Lower lobe of right lung (tissue), 2 donors: Measurements from ENCODE around the gene TOMM6. TPM values are rescaled to one million over a fixed set of nuclear protein-coding genes. Genes with fewer than 3 reads are reported as not detected.
A peak's percentile ranks its signal among the peaks of the same experiment; 100 is the strongest.

Source experiments
- ATAC-seq, 2 donors: fragments of 200-7000 bp; cut with Tn5 transposase; one replicate each; pipeline ENCODE4 v1.9.1; 2020 to 2022; ENCODE audit warnings: mild to moderate bottlenecking in 2 of 2, moderate library complexity in 2 of 2
- DNase-seq: peaks from one replicate; pipeline ENCODE4 v3.0.0-alpha.2; 2020
- H3K27ac ChIP-seq: fragments of 200-600 bp; one replicate; pipeline ENCODE4 v1.8.0; 2022
- H3K27me3 ChIP-seq: fragments of 200-600 bp; one replicate; pipeline ENCODE4 v1.8.0; 2022; ENCODE audit warnings: low read depth
- H3K36me3 ChIP-seq: fragments of 200-600 bp; one replicate; pipeline ENCODE4 v1.8.0; 2022; ENCODE audit warnings: mild to moderate bottlenecking
- H3K4me1 ChIP-seq: fragments of 200-600 bp; one replicate; pipeline ENCODE4 v1.8.0; 2022
- H3K4me3 ChIP-seq: fragments of 200-600 bp; one replicate; pipeline ENCODE4 v1.8.0; 2022; ENCODE audit warnings: mild to moderate bottlenecking
- H3K9me3 ChIP-seq: fragments of 200-600 bp; one replicate; pipeline ENCODE4 v1.8.0; 2022
- intact Hi-C: fragments of 100-400 bp; cut with DNase I; formaldehyde crosslinking; loops from one replicate; pipeline ENCODE4 v1.11.0; 2022
- total RNA-seq: library from RNA; stranded (reverse); fragmentation: NEBNext Ultra II Directional; extraction: Animal tissue kit (Norgen Biotek cat#: 25700); gene quantifications from one replicate; pipeline ENCODE4 v1.2.1, GENCODE V29; 2021
- TF ChIP-seq, protein P1 (sequence below): fragments of 200-600 bp; IDR thresholded peaks from one replicate; pipeline ENCODE4 v1.8.0; 2022; ENCODE audit warnings: antibody characterized with exemption, mild to moderate bottlenecking
- donor health status: DM: no; HTN: yes; CAD: no; lungs with severe emphysema.

The TOMM6 gene
- total RNA-seq, 1 donor from 2014 or later: 134 TPM

- Histone ChIP-seq H3K27me3 (no peaks in the 10 kb centered on the region), H3K9me3 (no peaks in the 10 kb centered on the region), H3K4me3 (no peak overlapping the region), H3K4me1 (peaks cover 17% of the 10 kb centered on the region), H3K27ac (no peak overlapping the region), H3K36me3 (peaks cover 70% of the 10 kb centered on the region)
- DNase-seq (no peak), ATAC-seq (no peak)
- TF ChIP-seq, protein P1, sequence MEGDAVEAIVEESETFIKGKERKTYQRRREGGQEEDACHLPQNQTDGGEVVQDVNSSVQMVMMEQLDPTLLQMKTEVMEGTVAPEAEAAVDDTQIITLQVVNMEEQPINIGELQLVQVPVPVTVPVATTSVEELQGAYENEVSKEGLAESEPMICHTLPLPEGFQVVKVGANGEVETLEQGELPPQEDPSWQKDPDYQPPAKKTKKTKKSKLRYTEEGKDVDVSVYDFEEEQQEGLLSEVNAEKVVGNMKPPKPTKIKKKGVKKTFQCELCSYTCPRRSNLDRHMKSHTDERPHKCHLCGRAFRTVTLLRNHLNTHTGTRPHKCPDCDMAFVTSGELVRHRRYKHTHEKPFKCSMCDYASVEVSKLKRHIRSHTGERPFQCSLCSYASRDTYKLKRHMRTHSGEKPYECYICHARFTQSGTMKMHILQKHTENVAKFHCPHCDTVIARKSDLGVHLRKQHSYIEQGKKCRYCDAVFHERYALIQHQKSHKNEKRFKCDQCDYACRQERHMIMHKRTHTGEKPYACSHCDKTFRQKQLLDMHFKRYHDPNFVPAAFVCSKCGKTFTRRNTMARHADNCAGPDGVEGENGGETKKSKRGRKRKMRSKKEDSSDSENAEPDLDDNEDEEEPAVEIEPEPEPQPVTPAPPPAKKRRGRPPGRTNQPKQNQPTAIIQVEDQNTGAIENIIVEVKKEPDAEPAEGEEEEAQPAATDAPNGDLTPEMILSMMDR: no peak
- intact Hi-C loops: no loop called here
These were observed 12.7 kb upstream of the TOMM6 start for GRCh38 chr6:41774841-41775240.

GRCh38 chr6:41775293-41775882 lies 12.1 kb upstream of the TOMM6 start:
- Histone ChIP-seq H3K4me3 (no peak overlapping the region), H3K4me1 (peaks cover 19% of the 10 kb centered on the region), H3K27ac (no peak overlapping the region), H3K36me3 (peaks cover 66% of the 10 kb centered on the region), H3K9me3 (no peaks in the 10 kb centered on the region), H3K27me3 (no peaks in the 10 kb centered on the region)
- intact Hi-C loops: no loop called here
- TF ChIP-seq, protein P1: no peak
- DNase-seq (no peak), ATAC-seq (no peak)

DNA sequence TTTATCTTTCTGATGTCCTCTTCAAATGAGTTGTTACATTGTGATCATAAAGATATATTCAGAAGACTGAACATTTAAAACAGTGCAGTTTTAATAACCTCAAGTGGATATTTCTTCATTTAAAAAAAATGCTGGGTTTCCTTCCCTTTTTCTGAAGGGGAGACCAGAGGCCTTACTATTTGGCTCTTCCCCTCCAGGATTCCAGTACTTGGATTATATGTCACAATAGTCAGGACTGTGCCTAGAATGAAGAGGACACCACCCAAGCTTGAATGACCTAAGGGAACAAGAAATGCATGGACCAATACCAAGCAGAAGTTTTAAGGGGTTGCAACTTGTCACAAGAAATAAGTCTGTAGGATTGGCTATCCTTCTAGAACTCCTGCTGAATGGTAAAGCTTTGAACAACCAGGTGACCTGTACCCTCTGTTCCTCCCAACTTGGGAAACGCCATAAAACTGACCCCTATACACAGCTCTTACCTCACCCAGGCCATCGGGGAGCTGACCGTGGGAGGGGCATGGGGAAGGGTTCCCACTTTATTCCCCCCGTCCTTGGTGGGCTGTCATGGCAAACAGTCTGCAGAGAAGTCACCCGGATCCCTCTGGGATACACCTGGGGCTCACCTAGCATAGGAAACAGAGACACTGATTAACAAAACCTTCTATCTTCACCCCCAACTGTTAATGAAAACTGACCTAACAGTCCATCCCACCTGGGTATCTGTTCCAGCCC lies 9.8 kb upstream of the TOMM6 start:
- H3K27me3 ChIP-seq: no peaks in the 10 kb centered on the region
- no peaks in the 10 kb centered on the region for H3K9me3 ChIP-seq
- intact Hi-C loops: no loop called here
- no peak overlapping the region for H3K4me3 ChIP-seq
- TF ChIP-seq, protein P1: no peak
- DNase-seq (no peak), ATAC-seq (no peak)
- H3K27ac ChIP-seq: no peak overlapping the region
- peaks cover 41% of the 10 kb centered on the region for H3K4me1 ChIP-seq
- peaks cover 44% of the 10 kb centered on the region for H3K36me3 ChIP-seq

- no peak for ATAC-seq
- no peaks in the 10 kb centered on the region for H3K9me3 ChIP-seq
These were observed 8.6 kb upstream of the TOMM6 start for GRCh38 chr6:41778895-41779294.

GRCh38 chr6:41779336-41779735 lies 8.2 kb upstream of the TOMM6 start:
- Histone ChIP-seq H3K36me3 (peaks cover 38% of the 10 kb centered on the region), H3K9me3 (no peaks in the 10 kb centered on the region), H3K4me1 (peaks cover 48% of the 10 kb centered on the region), H3K27ac (peak overlapping the region; percentile 62), H3K27me3 (no peaks in the 10 kb centered on the region), H3K4me3 (peak overlapping the region; percentile 92)
- TF ChIP-seq, protein P1: no peak
- no peak for DNase-seq
- intact Hi-C loops: no loop called here
- ATAC-seq: no peak

More at GRCh38 chr6:41778895-41779294, 8.6 kb upstream of the TOMM6 start:
- TF ChIP-seq, protein P1: no peak
- Histone ChIP-seq H3K36me3 (peaks cover 38% of the 10 kb centered on the region), H3K27ac (peak overlapping the region; percentile 62), H3K4me3 (peak overlapping the region; percentile 92), H3K27me3 (no peaks in the 10 kb centered on the region), H3K4me1 (peaks cover 44% of the 10 kb centered on the region)
- no peak for DNase-seq
- intact Hi-C loops: no loop called here
